AG04450 (cell line): ENCODE results near the gene WNT9B. TPM values are rescaled to one million over a fixed set of nuclear protein-coding genes. Genes with fewer than 3 reads are reported as not detected.
"Not testable (repeated sequence)": the region's sequence is repeated elsewhere in the genome, so short reads cannot be mapped to it uniquely, and the experiment has no call there.

Experiments
- CTCF ChIA-PET: fragments of 300-600, 350-600 bp; formaldehyde crosslinking; extraction: SDS; loops from one replicate; lab custom pipeline; 2022; ENCODE audit warnings: antibody characterized with exemption, inconsistent platforms; lab: Charles Lee
- POLR2A ChIA-PET: fragments of 350-600 bp; formaldehyde crosslinking; extraction: SDS; loops from one replicate; lab custom pipeline; 2021; ENCODE audit warnings: antibody characterized with exemption, inconsistent platforms; lab: Yijun Ruan, JAX
- DNase-seq: peaks from one replicate; pipeline ENCODE4 v3.0.0-alpha.2; 2011; ENCODE audit warnings: low read depth, low spot score
- H3K27ac ChIP-seq: one replicate; pipeline ENCODE4 v1.5.1; 2012; ENCODE audit warnings: low read depth, low read length, control low read depth
- H3K27me3 ChIP-seq: one replicate; pipeline ENCODE4 v1.6.0; 2012; ENCODE audit warnings: low read length; ENCODE audit not compliant: control insufficient read depth, insufficient read depth
- H3K4me3 ChIP-seq: 2 replicates; pipeline ENCODE4 v1.5.1; 2011; ENCODE audit warnings: mild to moderate bottlenecking, low read depth, low read length, control low read depth
- H3K9me3 ChIP-seq: 2 replicates; pipeline ENCODE4 v1.5.1; 2012; ENCODE audit warnings: low read length; ENCODE audit not compliant: control insufficient read depth, insufficient read depth
- polyA plus RNA-seq: library from polyadenylated mRNA; depleted of rRNA; stranded (reverse); fragments of >200 nt; gene quantifications from 2 replicates; pipeline ENCODE4 v1.2.3, GENCODE V29; 2011
- TF ChIP-seq, protein P1 (sequence below): IDR thresholded peaks from 2 replicates; pipeline ENCODE4 v1.5.1; 2011; ENCODE audit warnings: low read depth, low read length, control low read depth, inconsistent platforms

The WNT9B gene
- polyA plus RNA-seq, 1 experiment = not detected

DNA sequence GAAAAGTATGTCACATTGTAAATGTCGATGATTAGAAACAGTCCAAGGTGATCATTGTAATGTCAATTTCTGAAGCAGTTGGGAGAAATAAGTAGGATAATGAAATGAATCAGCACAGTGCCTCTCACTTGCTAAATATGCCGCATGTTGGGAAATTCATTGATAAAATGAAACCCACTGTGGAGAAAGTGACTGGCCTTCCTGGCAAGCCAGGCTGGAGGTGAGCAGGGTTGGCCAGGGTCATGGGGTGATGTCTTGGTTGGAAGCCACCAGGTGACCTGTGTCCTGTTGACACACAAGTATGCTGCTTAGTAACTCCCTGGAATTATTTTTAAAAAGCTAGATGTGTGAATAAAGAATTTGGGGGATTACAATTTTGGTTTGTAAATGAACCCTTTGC, 14.9 kb upstream of the WNT9B start:
- POLR2A ChIA-PET = no interaction called here
- DNase-seq = no peak
- no peak overlapping the region for H3K4me3 ChIP-seq

DNA sequence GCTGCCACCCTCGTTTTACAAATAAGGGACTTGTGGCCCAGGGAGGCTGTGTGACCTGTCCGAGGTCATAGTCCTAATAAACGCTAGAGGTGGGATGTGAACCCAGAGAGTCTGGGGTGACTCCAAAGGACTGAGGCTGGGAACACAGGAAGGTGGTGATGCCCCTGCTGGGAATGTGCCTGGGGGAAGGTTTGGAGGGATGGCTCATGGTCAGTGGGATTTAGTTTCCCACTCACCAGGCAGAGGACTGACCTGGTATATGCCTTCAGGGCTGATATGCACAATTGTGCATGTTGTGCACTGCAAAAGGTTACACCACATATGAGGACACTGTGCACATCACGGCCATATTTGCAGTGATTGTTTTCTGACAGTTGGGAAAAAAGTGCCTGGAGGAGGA, 13.9 kb upstream of the WNT9B start:
- no peak overlapping the region for H3K4me3 ChIP-seq
- peaks cover 3% of the 10 kb centered on the region; the same call in 1 of the 2 replicates for H3K9me3 ChIP-seq
- H3K27ac ChIP-seq = no peak overlapping the region
- ChIA-PET CTCF (no interaction called here), POLR2A (interaction anchor here (0.5 kb wide), 1 partner anchor 101 kb away, joined by 3 read pairs; no protein-coding TSS in a partner anchor)
- no peak for DNase-seq
- TF ChIP-seq, protein P1, sequence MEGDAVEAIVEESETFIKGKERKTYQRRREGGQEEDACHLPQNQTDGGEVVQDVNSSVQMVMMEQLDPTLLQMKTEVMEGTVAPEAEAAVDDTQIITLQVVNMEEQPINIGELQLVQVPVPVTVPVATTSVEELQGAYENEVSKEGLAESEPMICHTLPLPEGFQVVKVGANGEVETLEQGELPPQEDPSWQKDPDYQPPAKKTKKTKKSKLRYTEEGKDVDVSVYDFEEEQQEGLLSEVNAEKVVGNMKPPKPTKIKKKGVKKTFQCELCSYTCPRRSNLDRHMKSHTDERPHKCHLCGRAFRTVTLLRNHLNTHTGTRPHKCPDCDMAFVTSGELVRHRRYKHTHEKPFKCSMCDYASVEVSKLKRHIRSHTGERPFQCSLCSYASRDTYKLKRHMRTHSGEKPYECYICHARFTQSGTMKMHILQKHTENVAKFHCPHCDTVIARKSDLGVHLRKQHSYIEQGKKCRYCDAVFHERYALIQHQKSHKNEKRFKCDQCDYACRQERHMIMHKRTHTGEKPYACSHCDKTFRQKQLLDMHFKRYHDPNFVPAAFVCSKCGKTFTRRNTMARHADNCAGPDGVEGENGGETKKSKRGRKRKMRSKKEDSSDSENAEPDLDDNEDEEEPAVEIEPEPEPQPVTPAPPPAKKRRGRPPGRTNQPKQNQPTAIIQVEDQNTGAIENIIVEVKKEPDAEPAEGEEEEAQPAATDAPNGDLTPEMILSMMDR = no peak
- H3K27me3 ChIP-seq = peaks cover 18% of the 10 kb centered on the region

More for the DNA sequence above, 14.9 kb upstream of the WNT9B start:
- CTCF ChIA-PET = interaction anchor here (1.7 to 1.8 kb wide), 3 partner anchors 17 to 106 kb away, joined by 4 to 7 read pairs (median 5); no protein-coding TSS in a partner anchor
- TF ChIP-seq, protein P1 = no peak
- H3K27ac ChIP-seq = no peak overlapping the region
- H3K27me3 ChIP-seq = peaks cover 17% of the 10 kb centered on the region
- no peaks in the 10 kb centered on the region for H3K9me3 ChIP-seq

DNA sequence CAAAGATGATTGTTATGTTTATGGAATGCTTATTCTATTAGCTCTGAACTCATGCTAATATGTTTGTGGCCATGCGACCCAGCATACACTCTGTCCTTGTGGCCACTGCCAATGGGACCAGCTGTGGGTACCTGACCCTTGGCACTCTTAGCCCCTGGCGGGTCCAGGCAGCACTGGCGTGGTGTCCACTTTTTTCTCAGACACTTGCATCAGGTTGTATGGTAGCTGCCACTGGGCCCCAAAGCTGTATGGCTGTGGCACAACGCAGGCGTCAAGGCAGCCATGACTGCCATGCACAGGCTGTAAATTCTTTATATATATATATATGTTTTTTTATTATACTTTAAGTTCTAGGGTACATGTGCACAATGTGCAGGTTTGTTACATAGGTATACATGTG, 12.2 kb upstream of the WNT9B start:
- TF ChIP-seq, protein P1 = no peak
- peaks cover 7% of the 10 kb centered on the region for H3K9me3 ChIP-seq
- DNase-seq = no peak
- ChIA-PET CTCF (no interaction called here), POLR2A (no interaction called here)
- peaks cover 23% of the 10 kb centered on the region for H3K27me3 ChIP-seq
- no peak overlapping the region for H3K27ac ChIP-seq
- H3K4me3 ChIP-seq = no peak overlapping the region

DNA sequence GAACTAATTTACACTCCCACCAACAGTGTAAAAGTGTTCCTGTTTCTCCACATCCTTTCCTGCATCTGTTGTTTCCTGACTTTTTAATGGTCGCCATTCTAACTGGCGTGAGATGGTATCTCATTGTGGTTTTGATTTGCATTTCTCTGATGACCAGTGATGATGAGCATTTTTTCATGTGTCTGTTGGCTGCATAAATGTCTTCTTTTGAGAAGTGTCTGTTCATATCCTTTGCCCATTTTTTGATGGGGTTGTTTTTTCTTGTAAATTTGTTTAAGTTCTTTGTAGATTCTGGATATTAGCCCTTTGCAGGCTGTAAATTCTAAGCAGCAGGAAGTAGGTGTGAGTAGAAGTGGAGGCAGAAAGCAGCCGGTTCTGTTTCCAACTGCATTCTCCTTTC, 10.8 kb upstream of the WNT9B start:
- H3K27me3 ChIP-seq = peaks cover 26% of the 10 kb centered on the region
- H3K4me3 ChIP-seq, H3K9me3 ChIP-seq, DNase-seq, POLR2A ChIA-PET, H3K27ac ChIP-seq: not testable (repeated sequence)
- CTCF ChIA-PET = interaction anchor here (1.1 to 2.5 kb wide), 3 partner anchors 8 to 114 kb away, joined by 3 to 14 read pairs (median 5); no protein-coding TSS in a partner anchor

DNA sequence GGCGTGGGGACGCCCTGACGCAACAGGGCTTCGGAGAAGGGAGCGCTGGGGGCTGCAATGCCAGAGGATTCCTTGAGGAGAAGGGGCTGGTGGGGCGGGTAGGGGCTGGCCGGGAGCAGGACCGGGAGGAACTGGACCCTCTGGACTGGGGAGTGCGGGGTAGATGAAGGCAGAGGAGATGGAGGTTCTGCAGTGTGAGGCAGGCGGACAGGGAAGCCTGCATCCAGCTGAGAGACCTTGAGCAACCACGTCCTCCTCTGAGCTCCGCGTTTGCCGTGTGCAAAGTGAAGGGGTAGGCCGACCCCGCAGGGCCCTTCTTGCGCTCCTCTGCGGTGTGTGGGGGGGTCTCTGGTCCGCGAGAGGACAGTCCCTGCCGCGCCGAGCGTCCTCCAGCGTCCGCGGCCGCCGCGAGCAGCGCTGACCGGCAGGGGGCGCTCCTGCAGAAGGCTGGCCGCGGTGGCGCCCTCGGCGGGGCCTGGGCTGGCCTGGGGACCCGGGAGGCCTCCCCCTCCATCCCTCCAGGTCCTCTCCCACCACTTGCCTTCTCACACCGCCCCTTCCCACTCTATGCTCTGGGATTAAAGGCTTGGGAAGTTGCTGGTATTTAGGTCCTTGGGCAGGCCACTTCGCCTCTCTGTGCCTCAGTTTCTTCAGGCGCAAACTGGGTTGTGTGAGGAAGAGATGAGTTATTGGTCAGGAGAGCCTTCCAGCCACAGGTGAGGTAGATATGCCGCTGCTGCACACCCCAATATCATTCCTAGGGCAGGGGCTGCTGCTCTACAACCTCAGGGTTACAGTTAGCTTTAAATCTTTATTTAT, 9.6 kb upstream of the WNT9B start:
- ChIA-PET POLR2A (interaction anchor here (0.6 kb wide), 1 partner anchor 275 kb away, joined by 8 read pairs; no protein-coding TSS in a partner anchor), CTCF (interaction anchor here (0.6 to 2.5 kb wide), 9 partner anchors 9 to 158 kb away, joined by 3 to 20 read pairs (median 6); no protein-coding TSS in a partner anchor)
- TF ChIP-seq, protein P1 = peak; percentile 53
- DNase-seq = no peak
- Histone ChIP-seq H3K27me3 (peaks cover 34% of the 10 kb centered on the region), H3K27ac (no peak overlapping the region), H3K9me3 (peaks cover 7% of the 10 kb centered on the region), H3K4me3 (no peak overlapping the region)
